Fibroblast of skin of abdomen (primary cell): ENCODE results near the gene SYNE3. TPM values are rescaled to one million over a fixed set of nuclear protein-coding genes. Genes with fewer than 3 reads are reported as not detected.

Experiments
- DNase-seq: peaks from one replicate; pipeline ENCODE4 v3.0.0-alpha.2; 2013
- polyA plus RNA-seq, 2 experiments: library from polyadenylated mRNA; unstranded; fragments of 120-200 nt; gene quantifications; one replicate each; pipeline ENCODE4 v1.2.1, GENCODE V29; 2013; ENCODE audit not compliant: insufficient read length in 2 of 2

Gene SYNE3
- 6.1 TPM for polyA plus RNA-seq (2013, experiment 1 of 2; ENCODE audit: insufficient read length)
- polyA plus RNA-seq (2013, experiment 2 of 2; ENCODE audit: insufficient read length): 5.7 TPM

- peak; percentile 46 for DNase-seq
Measured at GRCh38 chr14:95516554-95517181, at the start of gene SYNE3. TSS of gene SYNE3 (minus strand) at chr14:95516650. CDS start at chr14:95475821, 40,829 bp downstream.

GRCh38 chr14:95564060-95564459 lies 47.6 kb upstream of the SYNE3 start:
- no peak for DNase-seq

- no peak for DNase-seq
Measured at GRCh38 chr14:95562892-95563685, 46.6 kb upstream of the SYNE3 start.

- peak; percentile 72 for DNase-seq
Measured at GRCh38 chr14:95561001-95561412, 44.6 kb upstream of the SYNE3 start.

GRCh38 chr14:95559203-95559602 lies 42.8 kb upstream of the SYNE3 start:
- no peak for DNase-seq

- DNase-seq: no peak
Measured at GRCh38 chr14:95557832-95558231, 41.4 kb upstream of the SYNE3 start.

GRCh38 chr14:95557291-95557690 lies 40.8 kb upstream of the SYNE3 start:
- DNase-seq: no peak

GRCh38 chr14:95555053-95555452 lies 38.6 kb upstream of the SYNE3 start:
- no peak for DNase-seq

- no peak for DNase-seq
Measured at GRCh38 chr14:95553141-95553540, 36.7 kb upstream of the SYNE3 start.

- no peak for DNase-seq
Measured at GRCh38 chr14:95551435-95551834, 35.0 kb upstream of the SYNE3 start.

- no peak for DNase-seq
Measured at GRCh38 chr14:95549656-95550585, 33.5 kb upstream of the SYNE3 start.

- DNase-seq: no peak
Measured at GRCh38 chr14:95548328-95548929, 32.0 kb upstream of the SYNE3 start.

- DNase-seq: peak; percentile 45
Measured at GRCh38 chr14:95547626-95548327, 31.3 kb upstream of the SYNE3 start.

GRCh38 chr14:95547272-95547625 lies 30.8 kb upstream of the SYNE3 start:
- DNase-seq: no peak

- peak; percentile 79 for DNase-seq
Measured at GRCh38 chr14:95545515-95546168, 29.2 kb upstream of the SYNE3 start.

- no peak for DNase-seq
Measured at GRCh38 chr14:95544588-95544987, 28.1 kb upstream of the SYNE3 start.

GRCh38 chr14:95543021-95543420 lies 26.6 kb upstream of the SYNE3 start:
- DNase-seq: no peak

- no peak for DNase-seq
Measured at GRCh38 chr14:95541932-95542930, 25.8 kb upstream of the SYNE3 start.

- no peak for DNase-seq
Measured at GRCh38 chr14:95541346-95541745, 24.9 kb upstream of the SYNE3 start.
